HG03025 (cell line): ENCODE results near the gene SAP25.

ENCODE experiments used
- ATAC-seq: cut with Tn5 transposase; IDR thresholded peaks from one replicate; pipeline ENCODE4 v1.9.1; 2021; ENCODE audit warnings: mild to moderate bottlenecking, moderate library complexity; ENCODE audit not compliant: unreplicated experiment, low FRiP score

Gene SAP25

GRCh38 chr7:100598425-100598824 is 24.7 kb upstream of the SAP25 start:
- no peak for ATAC-seq

DNA sequence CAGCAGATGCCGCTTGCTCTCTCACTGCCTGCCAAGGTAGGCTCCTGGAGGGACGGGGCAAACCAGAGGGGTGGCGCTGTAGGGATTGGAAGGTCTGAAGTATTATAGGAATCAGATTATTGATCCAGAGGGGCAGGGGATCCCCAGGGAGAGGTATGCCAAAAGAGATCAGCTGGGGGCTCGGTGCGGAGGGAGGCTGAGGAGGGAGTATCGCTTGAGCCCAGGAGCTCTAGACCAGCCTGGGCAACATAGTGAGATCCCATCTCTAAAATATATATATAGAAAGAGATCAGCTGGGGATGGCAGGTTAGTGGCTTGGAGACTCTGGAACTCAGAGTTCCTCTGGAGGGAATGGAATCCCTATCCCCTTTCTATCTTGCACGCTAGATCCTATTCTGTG is 21.5 kb upstream of the SAP25 start:
- no peak for ATAC-seq

GRCh38 chr7:100591596-100591995 is 17.9 kb upstream of the SAP25 start:
- ATAC-seq: no peak

DNA sequence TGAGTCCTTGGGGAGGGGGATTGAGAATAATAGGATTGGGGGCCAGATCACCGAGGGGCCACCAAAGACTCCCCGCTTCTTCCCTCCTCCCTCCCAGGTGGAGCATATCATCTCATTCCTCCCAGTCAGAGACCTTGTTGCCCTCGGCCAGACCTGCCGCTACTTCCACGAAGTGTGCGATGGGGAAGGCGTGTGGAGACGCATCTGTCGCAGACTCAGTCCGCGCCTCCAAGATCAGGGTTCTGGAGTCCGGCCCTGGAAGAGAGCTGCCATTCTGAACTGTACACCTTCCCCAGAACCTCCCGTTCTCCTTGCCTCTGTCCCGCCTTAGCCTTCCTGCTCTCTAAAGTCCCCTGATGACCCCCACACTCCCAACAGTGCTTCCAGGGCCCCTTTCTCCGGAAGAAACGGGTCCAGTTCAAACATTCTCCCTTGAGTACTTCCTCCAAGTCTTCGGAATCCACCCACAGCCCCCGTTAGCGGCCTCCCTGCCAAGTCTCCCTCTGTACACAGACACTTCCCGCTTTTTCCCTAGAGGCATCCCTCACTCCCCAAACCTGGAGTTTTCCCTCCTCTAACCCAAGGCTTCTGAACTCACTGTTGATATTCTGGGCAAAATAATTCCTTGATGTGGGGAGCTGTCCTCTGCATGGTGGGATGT is 16.5 kb upstream of the SAP25 start:
- no peak for ATAC-seq

- no peak for ATAC-seq
These were observed 15.7 kb upstream of the SAP25 start for GRCh38 chr7:100589341-100589947.

- no peak for ATAC-seq
These were observed 14.7 kb upstream of the SAP25 start for GRCh38 chr7:100588438-100588837.

DNA sequence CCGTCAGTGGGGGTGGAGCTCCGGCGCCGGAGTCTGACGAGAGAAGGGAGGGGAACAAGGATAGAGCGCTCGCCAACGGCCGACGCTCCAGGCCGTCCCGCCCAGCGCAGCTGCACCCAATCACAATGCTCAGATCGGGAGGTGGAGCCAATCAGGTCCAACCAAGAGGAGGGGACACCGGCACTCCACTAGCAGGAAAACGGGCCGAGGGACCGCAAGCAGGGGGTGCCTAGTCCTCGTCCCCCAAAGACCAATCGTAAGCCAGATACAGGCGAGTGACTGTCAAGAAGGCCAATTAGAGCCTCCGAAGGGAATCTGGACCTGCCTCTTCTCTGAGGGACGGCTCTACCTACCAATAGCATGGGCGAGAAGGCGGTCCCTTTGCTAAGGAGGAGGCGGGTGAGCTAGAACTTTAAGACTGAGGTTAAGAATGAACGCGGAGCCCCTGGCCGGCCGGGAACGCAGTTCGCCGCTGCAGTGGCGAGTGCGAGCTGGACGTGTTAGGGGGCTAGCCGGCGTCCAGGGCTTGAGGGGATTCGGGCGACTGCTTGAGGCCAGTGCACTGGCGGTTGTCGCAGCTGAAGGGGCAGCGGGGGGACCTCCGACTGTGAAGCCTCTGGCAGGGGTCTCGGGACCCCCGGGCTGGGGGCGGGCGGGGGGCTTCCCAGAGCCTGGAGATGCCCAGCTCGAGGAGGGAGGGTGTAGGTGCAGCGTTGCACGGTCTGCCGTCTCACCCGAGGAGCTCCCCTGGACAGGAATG is 12.7 kb upstream of the SAP25 start, which contains the start of gene FBXO24:
TSS of gene FBXO24 (plus strand) at position 63 of the 760 bp plus-strand sequence. CDS start at position 361, 298 bp downstream.
- ATAC-seq: peak; percentile 84

GRCh38 chr7:100585511-100586265 is 12.0 kb upstream of the SAP25 start, which contains the start of gene LRCH4:
Gene LRCH4 (minus strand): TSS chr7:100586129. CDS start chr7:100586100, 29 bp downstream.
- peak; percentile 30 for ATAC-seq

- ATAC-seq: no peak
These were observed 11.2 kb upstream of the SAP25 start for GRCh38 chr7:100584683-100585510.

DNA sequence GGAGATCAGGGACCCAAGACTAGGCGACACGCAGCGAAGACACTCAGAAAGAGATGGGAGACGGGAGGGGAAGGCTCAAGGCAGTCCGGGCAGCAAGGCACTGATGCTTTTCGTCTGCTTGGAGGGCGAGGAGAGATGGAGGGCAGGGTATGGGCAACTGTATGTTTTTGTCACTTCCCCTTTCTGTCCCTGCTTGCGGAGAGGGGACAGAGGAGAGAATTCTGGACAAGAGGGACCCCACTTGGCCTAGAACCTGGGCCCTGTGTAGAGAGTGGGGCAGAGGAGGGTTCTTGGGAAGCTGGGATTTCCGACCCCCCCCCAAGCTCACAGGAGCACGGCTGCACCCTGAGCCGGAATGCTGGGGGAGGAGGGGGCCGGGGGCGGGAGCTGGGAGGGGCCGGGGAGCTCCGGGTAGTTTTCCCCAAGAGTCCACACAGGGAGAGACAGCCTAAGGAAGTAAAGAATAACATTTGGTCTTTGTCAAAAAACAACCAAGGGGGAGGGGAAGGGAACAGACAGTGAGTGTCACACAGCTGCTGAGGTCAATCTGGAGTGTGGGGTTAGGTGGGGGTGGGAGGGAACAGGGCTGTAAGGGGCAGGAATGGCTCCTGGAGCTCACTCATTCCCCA is 10.5 kb upstream of the SAP25 start:
- no peak for ATAC-seq

- ATAC-seq: no peak
These were observed 9.7 kb upstream of the SAP25 start for GRCh38 chr7:100583132-100584053.

DNA sequence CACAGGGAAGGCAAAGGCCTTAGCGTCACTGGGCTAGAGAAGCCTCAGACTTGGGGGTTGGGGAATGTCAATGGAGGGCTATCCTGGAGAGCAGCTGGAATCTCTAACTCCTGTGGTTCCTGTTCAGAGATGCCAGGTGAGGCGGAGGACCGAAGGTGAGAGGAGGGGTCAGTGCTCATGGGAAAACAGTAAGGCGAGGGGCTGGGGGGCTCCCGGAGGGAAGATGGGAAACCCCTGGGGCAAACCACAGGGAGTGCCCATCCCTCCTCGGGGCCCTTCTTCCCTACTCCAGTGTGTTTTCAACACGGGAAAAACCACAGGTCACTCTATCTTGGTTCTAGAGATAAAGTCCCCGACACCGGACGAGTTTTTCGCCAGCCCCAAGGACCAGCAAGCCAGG is 8.9 kb upstream of the SAP25 start:
- no peak for ATAC-seq

GRCh38 chr7:100582041-100582579 is 8.4 kb upstream of the SAP25 start:
- ATAC-seq: no peak

- no peak for ATAC-seq
These were observed 7.0 kb upstream of the SAP25 start for GRCh38 chr7:100580466-100581283.

DNA sequence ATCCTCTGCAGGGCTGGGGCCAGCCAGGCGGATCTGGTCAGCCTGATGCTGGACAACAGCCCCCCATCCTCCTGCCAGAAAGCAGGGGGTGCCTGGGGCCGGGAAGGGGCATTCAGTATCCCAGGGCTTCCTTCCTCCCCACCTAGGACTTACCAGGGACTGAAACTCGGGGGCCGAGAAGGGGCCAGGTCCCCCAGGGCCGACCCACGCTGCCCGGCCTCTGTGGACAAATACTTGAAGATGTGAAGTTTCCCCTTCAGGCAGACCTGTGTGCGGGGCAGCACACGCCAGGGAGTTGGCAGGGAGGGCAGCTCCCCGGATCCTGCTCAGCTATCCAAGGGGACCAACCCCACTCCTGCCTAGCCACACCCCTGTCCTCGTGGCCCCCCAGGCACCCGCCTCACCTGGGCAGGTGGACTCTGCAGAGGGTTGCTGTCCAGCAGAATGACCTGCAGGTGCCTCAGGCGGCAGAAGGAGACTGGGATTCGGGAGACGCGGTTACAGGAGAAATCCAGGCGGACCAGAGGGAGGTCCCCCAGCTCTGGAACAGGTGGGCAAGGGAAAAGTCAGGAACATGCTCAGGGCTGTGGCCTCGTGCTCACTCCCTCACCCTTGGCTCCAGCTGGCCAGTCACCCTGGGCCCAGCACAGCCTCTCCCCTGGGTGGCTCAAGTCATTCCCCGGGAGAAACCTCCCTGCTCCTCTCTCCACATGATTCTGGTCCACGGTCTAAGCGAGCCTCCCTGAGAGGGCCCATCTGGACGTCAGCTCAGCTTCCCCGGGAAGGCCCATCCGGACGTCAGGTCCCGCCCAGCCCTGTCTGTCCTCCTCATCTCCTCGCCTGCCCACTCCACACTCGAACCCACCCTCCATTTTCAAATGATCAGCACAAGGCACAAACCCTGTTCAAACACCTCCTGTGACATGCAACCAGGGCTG is 4.8 kb upstream of the SAP25 start:
- ATAC-seq: no peak

- ATAC-seq: no peak
These were observed 3.8 kb upstream of the SAP25 start for GRCh38 chr7:100577507-100577906.
